B cell (primary cell): ENCODE data around the gene MRPL4. TPM values are rescaled to one million over a fixed set of nuclear protein-coding genes. Genes with fewer than 3 reads are reported as not detected.
A peak's percentile ranks its signal among the peaks of the same experiment; 100 is the strongest.

Experiments used
- ATAC-seq: fragments of 200-7000 bp; cut with Tn5 transposase; one replicate; pipeline ENCODE4 v1.10.0; 2021; ENCODE audit warnings: low read depth, mild to moderate bottlenecking, moderate number of reproducible peaks, moderate library complexity
- CTCF ChIA-PET: fragments of 350-600 bp; sonication (Branson Sonifier 250); formaldehyde crosslinking; loops from one replicate; lab custom pipeline; 2021; ENCODE audit warnings: antibody characterized with exemption, inconsistent platforms; lab: Charles Lee
- POLR2A ChIA-PET: fragments of 350-600 bp; sonication (Branson Sonifier 250); formaldehyde crosslinking; loops from one replicate; lab custom pipeline; 2021; ENCODE audit warnings: antibody characterized with exemption; lab: Charles Lee
- DNase-seq: peaks from one replicate; pipeline ENCODE4 v3.0.0; 2013
- H2AFZ ChIP-seq: 2 replicates; pipeline ENCODE4 v1.6.1; 2012; ENCODE audit warnings: mild to moderate bottlenecking, low read depth, low read length; ENCODE audit not compliant: insufficient read depth, poor library complexity, severe bottlenecking
- H3K27ac ChIP-seq, 2 donors: 1 replicate in 1 of 2; 2 replicates in 1 of 2; pipeline ENCODE4 v1.5.1; 2012 to 2013; ENCODE audit warnings: low read length in 2 of 2, mild to moderate bottlenecking in 2 of 2, moderate library complexity in 1 of 2
- H3K27me3 ChIP-seq, 4 experiments: fragments of 200-600 bp in 1 of 4; sonication (generic) in 1 of 4; replicated peaks in 1 of 4; 1 replicate in 2 of 4; 2 replicates in 2 of 4; pipeline versions ENCODE4 v1.6.1 to v1.7.0; 2013 to 2016; ENCODE audit warnings: low read length in 3 of 4, mild to moderate bottlenecking in 2 of 4, mixed read lengths in 1 of 4, moderate library complexity in 1 of 4; ENCODE audit not compliant: insufficient read depth in 4 of 4, control insufficient read depth in 3 of 4; ENCODE audit errors: control extremely low read depth in 1 of 4
- H3K36me3 ChIP-seq, 2 experiments: replicated peaks in 1 of 2; 1 replicate in 1 of 2; 2 replicates in 1 of 2; pipeline versions ENCODE4 v1.6.1 to v1.7.1; 2013; ENCODE audit warnings: low read length in 1 of 2; ENCODE audit not compliant: insufficient read depth in 2 of 2, control insufficient read depth in 1 of 2; ENCODE audit errors: control extremely low read depth in 1 of 2, extremely low read depth in 1 of 2
- H3K4me1 ChIP-seq, 2 donors: fragments of 200-600 bp in 1 of 2; sonication (generic) in 1 of 2; 1 replicate in 1 of 2; 2 replicates in 1 of 2; pipeline versions ENCODE4 v1.5.1 to v1.6.1; 2013 to 2017; ENCODE audit warnings: low read length in 2 of 2; ENCODE audit not compliant: control insufficient read depth in 2 of 2, insufficient read depth in 2 of 2
- H3K4me2 ChIP-seq: replicated peaks from 2 replicates; pipeline ENCODE3; 2012; ENCODE audit warnings: mild to moderate bottlenecking, low read depth, low read length; ENCODE audit not compliant: poor library complexity, severe bottlenecking
- H3K4me3 ChIP-seq, 5 experiments: fragments of 200-600 bp in 1 of 5; sonication (generic) in 1 of 5; 1 replicate in 3 of 5; 2 replicates in 2 of 5; pipeline versions ENCODE4 v1.5.1 to v1.7.0; 2011 to 2016; ENCODE audit warnings: low read length in 4 of 5, mild to moderate bottlenecking in 4 of 5, low read depth in 2 of 5, control low read depth in 1 of 5, moderate library complexity in 1 of 5; ENCODE audit not compliant: insufficient read depth in 1 of 5; ENCODE audit errors: control extremely low read depth in 1 of 5, extremely low read depth in 1 of 5
- H3K79me2 ChIP-seq: fragments of 200-600 bp; sonication (generic); one replicate; pipeline ENCODE4 v1.6.0; 2016; ENCODE audit warnings: low read length; ENCODE audit not compliant: control insufficient read depth, insufficient read depth
- H3K9ac ChIP-seq: fragments of 200-600 bp; sonication (generic); 2 replicates; pipeline ENCODE4 v1.6.1; 2017; ENCODE audit warnings: mild to moderate bottlenecking, low read length, moderate library complexity
- H3K9me3 ChIP-seq, 3 donors: one replicate each; pipeline versions ENCODE4 v1.6.1 to v1.7.1; 2013; ENCODE audit warnings: low read length in 2 of 3; ENCODE audit not compliant: control insufficient read depth in 2 of 3, insufficient read depth in 1 of 3; ENCODE audit errors: control extremely low read depth in 1 of 3
- H4K20me1 ChIP-seq: 2 replicates; pipeline ENCODE4 v1.6.0; 2012; ENCODE audit warnings: mild to moderate bottlenecking, low read length; ENCODE audit not compliant: insufficient read depth, control insufficient read depth, poor library complexity, severe bottlenecking
- H3K27ac Mint-ChIP-seq: one replicate; pipeline ENCODE4 v1.8.0; 2021; ENCODE audit warnings: mixed read lengths
- H3K27me3 Mint-ChIP-seq: one replicate; pipeline ENCODE4 v1.8.0; 2021; ENCODE audit warnings: mixed read lengths
- H3K4me1 Mint-ChIP-seq: one replicate; pipeline ENCODE4 v1.8.0; 2021; ENCODE audit warnings: mixed read lengths
- H3K4me3 Mint-ChIP-seq: one replicate; pipeline ENCODE4 v1.8.0; 2021; ENCODE audit warnings: mixed read lengths
- H3K9me3 Mint-ChIP-seq: one replicate; pipeline ENCODE4 v1.8.0; 2022; ENCODE audit warnings: mixed read lengths; ENCODE audit not compliant: insufficient read depth
- EZH2 ChIP-seq: IDR thresholded peaks from 2 replicates; pipeline ENCODE4 v1.6.1; 2012; ENCODE audit warnings: borderline replicate concordance, low read depth, mild to moderate bottlenecking, moderate library complexity, low read length; ENCODE audit not compliant: insufficient read depth, poor library complexity, severe bottlenecking
- WGBS: methylation state at CpG from one replicate; pipeline ENCODE4 v1.1.5; 2013; ENCODE audit warnings: missing lambda C conversion rate; ENCODE audit not compliant: insufficient coverage; 5-methylcytosine and 5-hydroxymethylcytosine counted together
- intact Hi-C: fragments of 100-400 bp; cut with micrococcal nuclease; formaldehyde crosslinking; loops from one replicate; pipeline ENCODE4 v1.10.0; 2022
- polyA plus RNA-seq: library from polyadenylated mRNA; depleted of rRNA; stranded (reverse); fragments of >200 nt; gene quantifications from 2 replicates; pipeline ENCODE4 v1.2.3, GENCODE V29; 2012
- total RNA-seq, 2 donors: library from RNA; stranded (reverse); fragments of 120-200 nt in 1 of 2; gene quantifications; 1 replicate in 1 of 2; 2 replicates in 1 of 2; pipeline versions ENCODE4 v1.2.3 to v1.2.4, GENCODE V29; 2013 to 2022
- TF ChIP-seq, protein P1 (sequence below): fragments of 200-600 bp; IDR thresholded peaks from one replicate; pipeline ENCODE4 v1.8.0; 2022; ENCODE audit warnings: antibody characterized with exemption, mild to moderate bottlenecking

The MRPL4 gene
- total and polyA plus RNA-seq, 2 donors (not counting 1 experiment from before 2014, with no cell fraction given): 39.8 to 81.1 TPM

DNA sequence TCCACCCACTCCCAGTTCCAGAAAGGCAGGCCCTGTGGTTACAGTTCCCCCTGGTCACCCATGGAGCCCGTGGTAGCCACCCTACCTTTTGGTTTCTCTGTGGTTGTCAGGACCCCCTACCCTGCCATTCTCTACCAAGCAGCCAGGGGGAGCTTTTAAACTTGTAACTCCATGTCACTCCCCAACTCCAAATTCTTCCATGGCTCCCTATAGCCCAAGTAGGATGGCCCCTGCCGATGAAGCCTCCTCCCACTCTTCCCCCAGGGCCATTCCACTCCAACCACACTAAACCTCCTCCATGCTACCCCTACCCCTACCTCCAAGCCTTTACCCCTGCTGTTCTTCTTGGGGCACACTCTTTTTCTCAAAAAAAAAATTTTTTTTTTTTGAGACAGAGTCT lies 23.1 kb upstream of the MRPL4 start:
- H3K79me2 ChIP-seq: peaks cover 10% of the 10 kb centered on the region
- no peak overlapping the region for H3K4me2 ChIP-seq
- no peak overlapping the region for H2AFZ ChIP-seq
- TF ChIP-seq EZH2: no peak
- TF ChIP-seq, protein P1, sequence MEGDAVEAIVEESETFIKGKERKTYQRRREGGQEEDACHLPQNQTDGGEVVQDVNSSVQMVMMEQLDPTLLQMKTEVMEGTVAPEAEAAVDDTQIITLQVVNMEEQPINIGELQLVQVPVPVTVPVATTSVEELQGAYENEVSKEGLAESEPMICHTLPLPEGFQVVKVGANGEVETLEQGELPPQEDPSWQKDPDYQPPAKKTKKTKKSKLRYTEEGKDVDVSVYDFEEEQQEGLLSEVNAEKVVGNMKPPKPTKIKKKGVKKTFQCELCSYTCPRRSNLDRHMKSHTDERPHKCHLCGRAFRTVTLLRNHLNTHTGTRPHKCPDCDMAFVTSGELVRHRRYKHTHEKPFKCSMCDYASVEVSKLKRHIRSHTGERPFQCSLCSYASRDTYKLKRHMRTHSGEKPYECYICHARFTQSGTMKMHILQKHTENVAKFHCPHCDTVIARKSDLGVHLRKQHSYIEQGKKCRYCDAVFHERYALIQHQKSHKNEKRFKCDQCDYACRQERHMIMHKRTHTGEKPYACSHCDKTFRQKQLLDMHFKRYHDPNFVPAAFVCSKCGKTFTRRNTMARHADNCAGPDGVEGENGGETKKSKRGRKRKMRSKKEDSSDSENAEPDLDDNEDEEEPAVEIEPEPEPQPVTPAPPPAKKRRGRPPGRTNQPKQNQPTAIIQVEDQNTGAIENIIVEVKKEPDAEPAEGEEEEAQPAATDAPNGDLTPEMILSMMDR: peak; percentile 70
- H3K9ac ChIP-seq: no peak overlapping the region
- H3K4me3 Mint-ChIP-seq: peak overlapping the region; percentile 78
- intact Hi-C loops: loop anchor here (1.0 kb wide), 1 partner anchor 21 kb away; no protein-coding TSS in a partner anchor
- no peak overlapping the region for H3K27ac ChIP-seq
- H3K27me3 ChIP-seq: no peaks in the 10 kb centered on the region
- ATAC-seq (peak; percentile 34), DNase-seq (peak; percentile 76)
- no peaks in the 10 kb centered on the region for H3K36me3 ChIP-seq
- H3K27me3 Mint-ChIP-seq: no peaks in the 10 kb centered on the region
- peaks cover 18 to 37% of the 10 kb centered on the region in 2 donors for H3K4me1 ChIP-seq
- POLR2A ChIA-PET: no interaction called here
- H3K27ac Mint-ChIP-seq: peak overlapping the region; percentile 67
- no peaks in the 10 kb centered on the region for H3K9me3 ChIP-seq
- CTCF ChIA-PET: interaction anchor here (0.9 to 13.7 kb wide), 8 partner anchors 10 to 299 kb away, joined by 3 to 236 read pairs (median 4); partner anchors contain the start of gene MRPL4
- no peaks in the 10 kb centered on the region for H3K9me3 Mint-ChIP-seq
- no peak overlapping the region for H3K4me3 ChIP-seq
- 63% methylated on average over 2 of the region's 2 CpGs for WGBS
- peaks cover 34% of the 10 kb centered on the region for H3K4me1 Mint-ChIP-seq
- no peaks in the 10 kb centered on the region for H4K20me1 ChIP-seq

DNA sequence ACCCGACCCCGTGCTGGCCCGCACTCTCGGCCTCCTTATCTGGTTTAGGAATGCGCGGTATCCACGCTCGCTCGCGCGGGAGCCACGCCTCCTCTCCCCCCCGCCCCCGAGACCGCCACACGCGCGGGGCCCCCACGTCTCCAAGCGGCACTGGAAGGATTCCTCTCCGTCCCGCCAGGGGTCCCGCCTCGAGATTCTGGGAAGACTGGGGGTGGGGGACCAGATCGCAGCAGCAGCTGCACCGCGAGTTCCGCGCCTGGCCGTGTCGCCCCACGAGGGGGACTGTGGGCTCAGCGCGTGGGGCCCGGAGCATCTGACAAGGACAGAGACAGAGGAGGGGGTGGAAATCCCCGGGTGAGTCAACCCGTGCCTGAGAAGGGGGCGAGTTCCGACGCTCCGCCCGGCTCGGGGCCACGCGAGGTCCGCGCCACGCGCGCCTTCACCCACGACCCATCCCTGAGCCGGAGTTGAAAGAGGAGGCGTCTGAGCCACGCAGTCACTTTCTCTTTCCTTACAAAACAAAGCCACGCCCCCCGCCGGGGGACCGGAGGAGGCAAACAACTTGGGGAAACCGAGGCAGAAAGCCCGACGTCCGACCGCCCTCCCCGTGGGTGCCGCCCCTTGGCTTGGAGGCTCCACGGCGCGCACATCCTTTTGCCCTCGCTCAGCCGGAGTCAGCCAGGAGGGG lies 21.7 kb upstream of the MRPL4 start:
- peaks cover 40% of the 10 kb centered on the region for H3K4me1 Mint-ChIP-seq
- ATAC-seq (peak; percentile 39), DNase-seq (peak; percentile 81)
- H3K4me3 Mint-ChIP-seq: peak overlapping the region; percentile 83
- Histone ChIP-seq H3K4me3 (peak overlapping the region; percentile 11 to 97 (median 66)), H3K4me2 (peak overlapping the region; percentile 100), H2AFZ (peak overlapping the region; percentile 72), H3K9me3 (no peaks in the 10 kb centered on the region), H3K27ac (peak overlapping the region in 1 of 2 donors; percentile 81), H4K20me1 (no peaks in the 10 kb centered on the region), H3K79me2 (peaks cover 10% of the 10 kb centered on the region), H3K4me1 (peaks cover 23 to 50% of the 10 kb centered on the region in 2 donors), H3K27me3 (no peaks in the 10 kb centered on the region), H3K9ac (peak overlapping the region; percentile 94), H3K36me3 (no peaks in the 10 kb centered on the region)
- ChIA-PET CTCF (interaction anchor here (0.6 to 13.7 kb wide), 3 partner anchors 11 to 29 kb away, joined by 3 to 236 read pairs (median 4); partner anchors contain the start of gene MRPL4), POLR2A (interaction anchor here (1.0 kb wide), 1 partner anchor 20 kb away, joined by 3 read pairs; no protein-coding TSS in a partner anchor)
- peak overlapping the region; percentile 73 for H3K27ac Mint-ChIP-seq
- intact Hi-C loops: no loop called here
- no peaks in the 10 kb centered on the region for H3K27me3 Mint-ChIP-seq
- TF ChIP-seq EZH2: no peak
- TF ChIP-seq, protein P1: no peak
- under 1% methylated on average over 70 of the region's 70 CpGs for WGBS
- H3K9me3 Mint-ChIP-seq: no peaks in the 10 kb centered on the region
